Left ventricle myocardium superior (tissue), 1 donor: ENCODE measurements around the gene GRID1. TPM values are rescaled to one million over a fixed set of nuclear protein-coding genes. Genes with fewer than 3 reads are reported as not detected.

ENCODE experiments used
- ATAC-seq: fragments of 200-7000 bp; cut with Tn5 transposase; one replicate; pipeline ENCODE4 v1.9.1; 2020; ENCODE audit warnings: mild to moderate bottlenecking, moderate library complexity
- DNase-seq: peaks from one replicate; pipeline ENCODE4 v3.0.0-alpha.2; 2020
- intact Hi-C: fragments of 100-400 bp; cut with micrococcal nuclease; formaldehyde crosslinking; loops from one replicate; pipeline ENCODE4 v1.11.0; 2022
- total RNA-seq: library from RNA; stranded (reverse); fragmentation: NEBNext Ultra II Directional; extraction: Animal tissue kit (Norgen Biotek cat#: 25700); gene quantifications from one replicate; pipeline ENCODE4 v1.2.1, GENCODE V29; 2021
- donor health status: DM: no; HTN: yes; CAD: no; lungs with severe emphysema.

The GRID1 gene
- total RNA-seq, 1 donor from 2014 or later, result 2.4 TPM

GRCh38 chr10:86345859-86346798 lies 20.5 kb downstream of the GRID1 start:
- intact Hi-C loops, result no loop called here
- DNase-seq (no peak), ATAC-seq (peak; percentile 42)

GRCh38 chr10:86345296-86345858 lies 21.2 kb downstream of the GRID1 start:
- ATAC-seq, result no peak
- intact Hi-C loops, result no loop called here
- peak; percentile 11 for DNase-seq

- ATAC-seq (no peak), DNase-seq (no peak)
- intact Hi-C loops, result no loop called here
Observed at GRCh38 chr10:86344714-86345161, 21.9 kb downstream of the GRID1 start.

GRCh38 chr10:86344281-86344680 lies 22.3 kb downstream of the GRID1 start:
- no peak for ATAC-seq
- DNase-seq, result no peak
- intact Hi-C loops, result no loop called here

- ATAC-seq (no peak), DNase-seq (no peak)
- intact Hi-C loops, result no loop called here
Observed at GRCh38 chr10:86343761-86344160, 22.8 kb downstream of the GRID1 start.

- intact Hi-C loops, result no loop called here
- DNase-seq (peak; percentile 10), ATAC-seq (no peak)
Observed at GRCh38 chr10:86342111-86342863, 24.3 kb downstream of the GRID1 start.

GRCh38 chr10:86341361-86341811 lies 25.2 kb downstream of the GRID1 start:
- DNase-seq (peak; percentile 9), ATAC-seq (no peak)
- intact Hi-C loops, result no loop called here

GRCh38 chr10:86340991-86341260 lies 25.7 kb downstream of the GRID1 start:
- intact Hi-C loops, result no loop called here
- no peak for ATAC-seq
- no peak for DNase-seq

- ATAC-seq (no peak), DNase-seq (peak; percentile 8)
- intact Hi-C loops, result no loop called here
Observed at GRCh38 chr10:86340176-86340990, 26.2 kb downstream of the GRID1 start.

- ATAC-seq, result no peak
- DNase-seq, result peak; percentile 7
- intact Hi-C loops, result no loop called here
Observed at GRCh38 chr10:86339226-86339865, 27.2 kb downstream of the GRID1 start.

GRCh38 chr10:86337121-86337601 lies 29.4 kb downstream of the GRID1 start:
- peak; percentile 10 for DNase-seq
- no peak for ATAC-seq
- intact Hi-C loops, result no loop called here

- ATAC-seq (no peak), DNase-seq (peak; percentile 4)
- intact Hi-C loops, result no loop called here
Observed at GRCh38 chr10:86336341-86336740, 30.3 kb downstream of the GRID1 start.

GRCh38 chr10:86335831-86336230 lies 30.8 kb downstream of the GRID1 start:
- no peak for ATAC-seq
- no peak for DNase-seq
- intact Hi-C loops, result no loop called here

- DNase-seq (no peak), ATAC-seq (no peak)
- intact Hi-C loops, result no loop called here
Observed at GRCh38 chr10:86335257-86335656, 31.3 kb downstream of the GRID1 start.

- no peak for ATAC-seq
- intact Hi-C loops, result no loop called here
- DNase-seq, result peak; percentile 8
Observed at GRCh38 chr10:86334488-86335085, 32.0 kb downstream of the GRID1 start.

- ATAC-seq (no peak), DNase-seq (peak; percentile 4)
- intact Hi-C loops, result no loop called here
Observed at GRCh38 chr10:86333826-86334487, 32.6 kb downstream of the GRID1 start.

- DNase-seq, result peak; percentile 15
- intact Hi-C loops, result no loop called here
- ATAC-seq, result no peak
Observed at GRCh38 chr10:86331861-86332260, 34.7 kb downstream of the GRID1 start.
